OCI-LY1 (cell line): Measurements from ENCODE around the gene CTDSP2.

Source experiments
- H2AFZ ChIP-seq: fragments of 200-600 bp; sonication (generic), shearing (Covaris generic); 2 replicates; pipeline ENCODE4 v1.6.0; 2014; ENCODE audit warnings: antibody characterized with exemption, mild to moderate bottlenecking, low read length
- H3F3A ChIP-seq: fragments of 200-600 bp; sonication (generic), shearing (Covaris generic); 2 replicates; pipeline ENCODE4 v1.6.0; 2014; ENCODE audit warnings: mild to moderate bottlenecking, antibody characterized with exemption, low read length, moderate library complexity; ENCODE audit not compliant: insufficient read depth
- H3K27ac ChIP-seq: fragments of 200-600 bp; sonication (generic); 2 replicates; pipeline ENCODE4 v1.5.1; 2014; ENCODE audit warnings: low read length, mixed run types, mild to moderate bottlenecking, low read depth; ENCODE audit not compliant: poor library complexity, severe bottlenecking
- H3K27me3 ChIP-seq: fragments of 200-600 bp; sonication (generic); 2 replicates; pipeline ENCODE4 v1.6.0; 2014; ENCODE audit warnings: antibody characterized with exemption, mild to moderate bottlenecking, low read length, moderate library complexity; ENCODE audit not compliant: insufficient read depth
- H3K36me3 ChIP-seq: fragments of 200-600 bp; sonication (generic); 2 replicates; pipeline ENCODE4 v1.6.1; 2014; ENCODE audit warnings: mild to moderate bottlenecking, antibody characterized with exemption, low read length, moderate library complexity, mixed read lengths; ENCODE audit not compliant: insufficient read depth
- H3K4me1 ChIP-seq: fragments of 200-600 bp; sonication (generic); 2 replicates; pipeline ENCODE4 v1.5.1; 2014; ENCODE audit warnings: mild to moderate bottlenecking, low read length, moderate library complexity; ENCODE audit not compliant: insufficient read depth, severe bottlenecking
- H3K4me2 ChIP-seq: fragments of 200-600 bp; sonication (generic), shearing (Covaris generic); 2 replicates; pipeline ENCODE4 v1.6.1; 2014; ENCODE audit warnings: low read length
- H3K4me3 ChIP-seq: fragments of 200-600 bp; sonication (generic); 2 replicates; pipeline ENCODE4 v1.5.1; 2014; ENCODE audit warnings: low read length, low read depth, mild to moderate bottlenecking, mixed read lengths; ENCODE audit not compliant: poor library complexity, severe bottlenecking
- H3K79me2 ChIP-seq: fragments of 200-600 bp; shearing (Covaris generic); 2 replicates; pipeline ENCODE4 v1.6.1; 2016; ENCODE audit warnings: mixed run types, low read length, mixed read lengths; ENCODE audit not compliant: insufficient read depth
- H3K9ac ChIP-seq: fragments of 200-600 bp; sonication (generic), shearing (Covaris generic); 2 replicates; pipeline ENCODE4 v1.6.1; 2014; ENCODE audit warnings: mild to moderate bottlenecking, low read length, mixed read lengths
- H3K9me2 ChIP-seq: fragments of 200-600 bp; sonication (generic), shearing (Covaris generic); 2 replicates; pipeline ENCODE4 v1.6.1; 2014; ENCODE audit warnings: low read depth, mild to moderate bottlenecking, low read length, mixed read lengths
- H3K9me3 ChIP-seq: fragments of 200-600 bp; shearing (Covaris generic); 2 replicates; pipeline ENCODE4 v1.6.1; 2014; ENCODE audit warnings: low read length, mixed read lengths
- H4K20me1 ChIP-seq: fragments of 200-600 bp; sonication (generic), shearing (Covaris generic); 2 replicates; pipeline ENCODE4 v1.6.0; 2016; ENCODE audit warnings: mild to moderate bottlenecking, low read length; ENCODE audit not compliant: insufficient read depth
- EZH2 ChIP-seq: fragments of 200-600 bp; sonication (generic), shearing (Covaris generic); IDR thresholded peaks from 2 replicates; pipeline ENCODE4 v1.8.0; 2017; ENCODE audit warnings: borderline replicate concordance, mixed run types, mild to moderate bottlenecking, antibody characterized with exemption, low read length, moderate library complexity, mixed read lengths
- TF ChIP-seq, protein P1 (sequence below): fragments of 200-600 bp; sonication (generic), shearing (Covaris generic); IDR thresholded peaks from 2 replicates; pipeline ENCODE4 v1.5.1; 2017; ENCODE audit warnings: mild to moderate bottlenecking, antibody characterized with exemption, low read length, moderate library complexity, mixed read lengths

CTDSP2 gene

GRCh38 chr12:57826966-57827365 is 19.6 kb downstream of the CTDSP2 start:
- no peak overlapping the region for H3K4me3 ChIP-seq
- H3K4me2 ChIP-seq = no peak overlapping the region
- no peak overlapping the region for H3K27ac ChIP-seq
- no peaks in the 10 kb centered on the region for H4K20me1 ChIP-seq
- peaks cover 36% of the 10 kb centered on the region; the same call in 1 of the 2 replicates for H3K36me3 ChIP-seq
- H3K9ac ChIP-seq = no peak overlapping the region
- TF ChIP-seq EZH2 = no peak
- TF ChIP-seq, protein P1, sequence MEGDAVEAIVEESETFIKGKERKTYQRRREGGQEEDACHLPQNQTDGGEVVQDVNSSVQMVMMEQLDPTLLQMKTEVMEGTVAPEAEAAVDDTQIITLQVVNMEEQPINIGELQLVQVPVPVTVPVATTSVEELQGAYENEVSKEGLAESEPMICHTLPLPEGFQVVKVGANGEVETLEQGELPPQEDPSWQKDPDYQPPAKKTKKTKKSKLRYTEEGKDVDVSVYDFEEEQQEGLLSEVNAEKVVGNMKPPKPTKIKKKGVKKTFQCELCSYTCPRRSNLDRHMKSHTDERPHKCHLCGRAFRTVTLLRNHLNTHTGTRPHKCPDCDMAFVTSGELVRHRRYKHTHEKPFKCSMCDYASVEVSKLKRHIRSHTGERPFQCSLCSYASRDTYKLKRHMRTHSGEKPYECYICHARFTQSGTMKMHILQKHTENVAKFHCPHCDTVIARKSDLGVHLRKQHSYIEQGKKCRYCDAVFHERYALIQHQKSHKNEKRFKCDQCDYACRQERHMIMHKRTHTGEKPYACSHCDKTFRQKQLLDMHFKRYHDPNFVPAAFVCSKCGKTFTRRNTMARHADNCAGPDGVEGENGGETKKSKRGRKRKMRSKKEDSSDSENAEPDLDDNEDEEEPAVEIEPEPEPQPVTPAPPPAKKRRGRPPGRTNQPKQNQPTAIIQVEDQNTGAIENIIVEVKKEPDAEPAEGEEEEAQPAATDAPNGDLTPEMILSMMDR = no peak
- H3F3A ChIP-seq = no peaks in the 10 kb centered on the region
- no peaks in the 10 kb centered on the region for H3K79me2 ChIP-seq
- no peaks in the 10 kb centered on the region for H3K4me1 ChIP-seq
- no peaks in the 10 kb centered on the region for H3K27me3 ChIP-seq
- H2AFZ ChIP-seq = no peak overlapping the region
- no peaks in the 10 kb centered on the region for H3K9me2 ChIP-seq
- no peaks in the 10 kb centered on the region for H3K9me3 ChIP-seq

DNA sequence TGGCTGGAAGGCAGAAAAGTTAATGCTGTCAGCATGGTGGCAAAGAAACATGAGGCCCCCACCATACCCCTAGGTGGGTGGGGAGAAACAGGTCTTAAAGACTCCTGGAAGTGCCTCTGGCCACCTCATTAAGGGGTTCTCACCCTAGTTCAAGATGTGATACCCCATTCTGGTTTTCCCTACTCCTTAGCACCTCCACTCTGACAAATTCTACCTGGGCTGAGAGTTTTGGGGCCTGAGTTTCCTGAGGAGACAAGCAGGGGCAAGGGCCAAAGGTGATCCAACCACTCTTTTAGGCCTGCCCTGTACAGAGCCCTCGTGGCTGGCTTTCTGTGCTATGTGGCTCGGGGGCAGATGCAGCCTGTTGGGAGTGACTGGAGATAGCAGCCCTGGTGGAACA is 20.1 kb downstream of the CTDSP2 start:
- Histone ChIP-seq H3K79me2 (no peaks in the 10 kb centered on the region), H3K4me3 (no peak overlapping the region), H3K4me2 (no peak overlapping the region), H3F3A (no peaks in the 10 kb centered on the region), H3K9me3 (no peaks in the 10 kb centered on the region), H3K4me1 (no peaks in the 10 kb centered on the region), H3K9ac (no peak overlapping the region), H3K27ac (no peak overlapping the region), H4K20me1 (no peaks in the 10 kb centered on the region), H3K36me3 (peaks cover 36% of the 10 kb centered on the region; the same call in 1 of the 2 replicates), H3K27me3 (no peaks in the 10 kb centered on the region), H2AFZ (no peak overlapping the region), H3K9me2 (no peaks in the 10 kb centered on the region)
- TF ChIP-seq, protein P1 = no peak
- no peak for TF ChIP-seq EZH2

DNA sequence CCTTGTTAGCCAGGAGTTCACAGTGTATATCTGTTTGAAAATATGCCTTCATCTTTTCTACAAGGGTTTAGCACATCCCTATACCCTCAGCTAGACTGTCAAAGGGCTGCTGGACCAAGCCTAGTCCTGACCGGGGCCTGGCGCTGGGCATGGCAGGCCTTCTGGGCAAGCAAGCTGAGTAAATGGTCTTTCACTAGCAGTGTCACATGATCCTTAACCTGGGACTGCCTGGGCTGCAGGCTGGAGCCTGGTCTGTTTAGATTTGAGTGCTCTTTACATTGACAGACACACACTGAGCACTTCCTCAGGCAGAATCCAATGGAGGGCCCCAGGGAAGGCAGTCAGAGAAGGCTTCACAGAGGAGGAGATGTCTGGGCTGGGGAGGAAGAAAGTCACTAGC is 21.1 kb downstream of the CTDSP2 start:
- TF ChIP-seq, protein P1 = no peak
- no peak for TF ChIP-seq EZH2
- Histone ChIP-seq H3K36me3 (peaks cover 36% of the 10 kb centered on the region; the same call in 1 of the 2 replicates), H3K9ac (no peak overlapping the region), H3K27ac (no peak overlapping the region), H3K9me2 (no peaks in the 10 kb centered on the region), H4K20me1 (no peaks in the 10 kb centered on the region), H3K27me3 (no peaks in the 10 kb centered on the region), H3K9me3 (no peaks in the 10 kb centered on the region), H2AFZ (no peak overlapping the region), H3K79me2 (no peaks in the 10 kb centered on the region), H3K4me3 (no peak overlapping the region), H3K4me1 (no peaks in the 10 kb centered on the region), H3K4me2 (no peak overlapping the region), H3F3A (no peaks in the 10 kb centered on the region)
